Esophagus squamous epithelium (tissue), 5 donors: ENCODE results near the gene ACOT13. TPM values are rescaled to one million over a fixed set of nuclear protein-coding genes. Genes with fewer than 3 reads are reported as not detected.
A peak's percentile ranks its signal among the peaks of the same experiment; 100 is the strongest.

Experiments
- DNase-seq: peaks from one replicate; lab custom pipeline; 2025; lab: John Stamatoyannopoulos, UW
- H3K27ac ChIP-seq, 4 donors: fragments of 200-600 bp; sonication (generic); one replicate each; pipeline ENCODE4 v1.5.1; 2016 to 2019; ENCODE audit warnings: mild to moderate bottlenecking in 1 of 4
- H3K27me3 ChIP-seq, 4 donors: fragments of 200-600 bp; sonication (generic); 1 replicate in 3 of 4; 2 replicates in 1 of 4; pipeline versions ENCODE4 v1.5.1 to v1.6.0; 2017 to 2021; ENCODE audit warnings: antibody characterized with exemption in 1 of 4
- H3K36me3 ChIP-seq, 3 donors: fragments of 200-600 bp; sonication (generic); one replicate each; pipeline ENCODE4 v1.5.1; 2016 to 2019
- H3K4me1 ChIP-seq, 3 donors: fragments of 200-600 bp; sonication (generic); one replicate each; pipeline ENCODE4 v1.5.1; 2017 to 2019
- H3K4me3 ChIP-seq, 4 donors: fragments of 200-600 bp; sonication (generic); 1 replicate in 3 of 4; 2 replicates in 1 of 4; pipeline ENCODE4 v1.5.1; 2016 to 2019; ENCODE audit warnings: mild to moderate bottlenecking in 2 of 4, moderate library complexity in 1 of 4
- H3K9me3 ChIP-seq, 3 donors: fragments of 200-600 bp; sonication (generic); one replicate each; pipeline ENCODE4 v1.5.1; 2016 to 2019
- POLR2A ChIP-seq, 4 donors: fragments of 450-650 bp; IDR thresholded peaks; one replicate each; pipeline ENCODE4 v1.6.1; 2017; ENCODE audit warnings: antibody characterized with exemption in 4 of 4, mild to moderate bottlenecking in 4 of 4, moderate library complexity in 3 of 4
- WGBS, 2 donors: methylation state at CpG; one replicate each; pipeline ENCODE4 v1.1.5; 2018; 5-methylcytosine and 5-hydroxymethylcytosine counted together
- intact Hi-C: fragments of 100-400 bp; cut with DNase I; formaldehyde crosslinking; loops from one replicate; pipeline ENCODE4 v1.15.0; 2022
- total RNA-seq, 4 donors: library from RNA; depleted of rRNA; stranded (reverse); fragments of >200 nt; gene quantifications; one replicate each; pipeline ENCODE4 v1.1.0, GENCODE V29; 2016
- TF ChIP-seq, protein P1 (sequence below), 6 experiments: fragments of 450-650 bp in 4 of 6; fragments of 200-600 bp in 2 of 6; sonication (generic) in 2 of 6; IDR thresholded peaks; one replicate each; pipeline ENCODE4 v1.5.1; 2016 to 2019; ENCODE audit warnings: antibody characterized with exemption in 6 of 6, mild to moderate bottlenecking in 4 of 6, moderate library complexity in 4 of 6
- donor health status: DM: yes; HTN: yes; CAD: no.

Gene ACOT13
- 1 to 10 TPM; 2.5 to 6.1 (median 3.6) TPM for total RNA-seq

DNA sequence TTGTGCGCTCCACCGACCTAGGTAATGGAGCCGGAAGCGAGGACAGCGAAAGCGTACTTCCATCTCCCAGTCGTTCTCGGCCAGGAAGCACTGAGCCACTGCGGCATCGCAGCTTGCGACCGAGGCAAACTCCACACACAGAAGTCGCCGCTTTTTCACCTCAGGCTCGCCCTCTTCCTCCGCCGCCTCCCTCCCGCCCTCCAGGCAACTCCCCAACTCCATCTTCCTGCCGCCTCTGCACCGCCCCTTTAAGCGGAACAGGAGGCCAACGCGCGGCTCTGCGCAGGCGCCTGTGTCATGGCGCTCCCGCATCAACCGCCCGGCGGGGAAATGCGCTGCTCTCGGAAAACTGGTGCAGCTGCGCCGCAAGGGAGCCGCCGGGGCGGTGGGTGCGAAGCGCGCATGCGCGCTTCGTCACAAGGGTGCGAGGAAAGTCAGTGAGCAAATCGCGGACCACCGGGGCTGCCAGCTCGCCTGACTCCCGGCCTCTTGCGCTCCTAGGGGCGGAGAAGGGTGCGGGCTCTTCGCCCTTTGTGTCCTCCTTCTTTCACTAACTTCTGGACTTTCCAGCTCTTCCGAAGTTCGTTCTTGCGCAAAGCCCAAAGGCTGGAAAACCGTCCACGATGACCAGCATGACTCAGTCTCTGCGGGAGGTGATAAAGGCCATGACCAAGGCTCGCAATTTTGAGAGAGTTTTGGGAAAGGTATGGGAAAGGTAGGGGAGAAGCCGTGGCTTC lies at the start of gene ACOT13, which contains the start of gene TDP2:
Gene ACOT13 (plus strand): TSS at position 437 of the 737 bp plus-strand sequence. CDS start 187 bp downstream, at position 624.
Gene TDP2 (minus strand): TSS at position 259 of the 737 bp plus-strand sequence. CDS start 37 bp downstream, at position 222.
- intact Hi-C loops, result no loop called here
- H3K4me1 ChIP-seq, result peaks cover 4 to 44% (median 19%) of the 10 kb centered on the region in 3 donors

DNA sequence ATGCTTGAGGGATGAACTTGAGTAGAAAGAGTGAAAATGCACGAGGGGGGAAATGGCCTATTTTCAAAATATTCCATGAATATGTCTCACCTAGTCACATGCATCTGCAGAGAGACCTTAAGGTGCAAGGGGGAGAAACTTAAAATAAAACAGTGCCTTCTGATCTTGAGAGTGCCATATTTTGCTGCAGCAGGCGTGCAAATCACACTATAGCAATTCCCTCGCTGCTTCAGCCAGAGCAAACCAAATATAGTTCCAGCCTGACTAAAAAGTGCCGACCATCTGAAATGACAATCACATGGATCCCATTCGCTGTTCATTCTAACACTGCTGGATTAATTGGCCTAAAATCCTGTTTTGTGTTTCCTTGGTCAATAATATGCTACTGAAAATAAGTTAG lies 47.2 kb upstream of the ACOT13 start:
- no peak for DNase-seq
- H3K27ac ChIP-seq, result no peak overlapping the region
- no peaks in the 10 kb centered on the region for H3K27me3 ChIP-seq
- intact Hi-C loops, result no loop called here
- no peaks in the 10 kb centered on the region for H3K36me3 ChIP-seq
- no peaks in the 10 kb centered on the region for H3K9me3 ChIP-seq
- H3K4me1 ChIP-seq, result no peaks in the 10 kb centered on the region
- H3K4me3 ChIP-seq, result no peak overlapping the region
- 87 to 94% methylated on average over 5 of the region's 5 CpGs for WGBS, 2 donors
- no peak for TF ChIP-seq POLR2A (IDR thresholded peaks at IDR 0.05)
- TF ChIP-seq, protein P1, sequence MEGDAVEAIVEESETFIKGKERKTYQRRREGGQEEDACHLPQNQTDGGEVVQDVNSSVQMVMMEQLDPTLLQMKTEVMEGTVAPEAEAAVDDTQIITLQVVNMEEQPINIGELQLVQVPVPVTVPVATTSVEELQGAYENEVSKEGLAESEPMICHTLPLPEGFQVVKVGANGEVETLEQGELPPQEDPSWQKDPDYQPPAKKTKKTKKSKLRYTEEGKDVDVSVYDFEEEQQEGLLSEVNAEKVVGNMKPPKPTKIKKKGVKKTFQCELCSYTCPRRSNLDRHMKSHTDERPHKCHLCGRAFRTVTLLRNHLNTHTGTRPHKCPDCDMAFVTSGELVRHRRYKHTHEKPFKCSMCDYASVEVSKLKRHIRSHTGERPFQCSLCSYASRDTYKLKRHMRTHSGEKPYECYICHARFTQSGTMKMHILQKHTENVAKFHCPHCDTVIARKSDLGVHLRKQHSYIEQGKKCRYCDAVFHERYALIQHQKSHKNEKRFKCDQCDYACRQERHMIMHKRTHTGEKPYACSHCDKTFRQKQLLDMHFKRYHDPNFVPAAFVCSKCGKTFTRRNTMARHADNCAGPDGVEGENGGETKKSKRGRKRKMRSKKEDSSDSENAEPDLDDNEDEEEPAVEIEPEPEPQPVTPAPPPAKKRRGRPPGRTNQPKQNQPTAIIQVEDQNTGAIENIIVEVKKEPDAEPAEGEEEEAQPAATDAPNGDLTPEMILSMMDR (IDR thresholded peaks at IDR 0.05), result no peak

More for the DNA sequence above, at the start of gene ACOT13, which contains the start of gene TDP2:
- H3K9me3 ChIP-seq, result no peaks in the 10 kb centered on the region
- H3K27ac ChIP-seq, result peak within 1 kb of the TSS; percentile 87 to 94 (median 91)
- TF ChIP-seq, protein P1 (IDR thresholded peaks at IDR 0.05), result peak; percentile 31 to 64 (median 50)
- peak in 3 of 4 donors; percentile 78 to 90 (median 84) for TF ChIP-seq POLR2A (IDR thresholded peaks at IDR 0.05)
- peak; percentile 63 for DNase-seq
- H3K27me3 ChIP-seq, result no peaks in the 10 kb centered on the region
- peak within 1 kb of the TSS; percentile 69 to 82 (median 74) for H3K4me3 ChIP-seq
- WGBS, 2 donors, result 1% methylated on average over 15 to 26 of the region's 62 CpGs
- peaks cover 0 to 31% (median 0%) of the 10 kb centered on the region in 3 donors for H3K36me3 ChIP-seq

DNA sequence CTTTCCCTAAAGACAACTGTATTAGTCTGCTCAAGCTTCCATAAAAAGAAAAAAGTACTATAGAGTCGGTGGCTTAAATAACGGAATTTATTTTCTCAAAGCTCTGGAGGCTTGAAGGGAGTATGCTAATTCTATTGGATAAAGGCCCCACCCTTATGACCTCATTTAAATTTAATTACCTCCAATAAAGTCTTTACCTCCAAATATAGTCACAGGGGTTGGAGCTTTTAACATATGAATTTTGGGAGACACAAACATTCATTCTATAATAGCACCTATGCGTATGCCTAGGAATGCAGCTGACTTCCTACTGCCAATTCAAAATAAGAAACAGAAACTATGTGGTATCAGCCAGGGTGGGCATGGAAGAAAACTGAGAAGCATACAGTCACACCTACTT lies 46.2 kb upstream of the ACOT13 start:
- Histone ChIP-seq H3K27me3 (no peaks in the 10 kb centered on the region), H3K4me1 (no peaks in the 10 kb centered on the region), H3K4me3 (no peak overlapping the region), H3K36me3 (no peaks in the 10 kb centered on the region), H3K27ac (no peak overlapping the region), H3K9me3 (no peaks in the 10 kb centered on the region)
- intact Hi-C loops, result no loop called here
- 91 to 93% methylated on average over 3 of the region's 3 CpGs for WGBS, 2 donors
- no peak for DNase-seq
- TF ChIP-seq POLR2A (IDR thresholded peaks at IDR 0.05), result no peak

DNA sequence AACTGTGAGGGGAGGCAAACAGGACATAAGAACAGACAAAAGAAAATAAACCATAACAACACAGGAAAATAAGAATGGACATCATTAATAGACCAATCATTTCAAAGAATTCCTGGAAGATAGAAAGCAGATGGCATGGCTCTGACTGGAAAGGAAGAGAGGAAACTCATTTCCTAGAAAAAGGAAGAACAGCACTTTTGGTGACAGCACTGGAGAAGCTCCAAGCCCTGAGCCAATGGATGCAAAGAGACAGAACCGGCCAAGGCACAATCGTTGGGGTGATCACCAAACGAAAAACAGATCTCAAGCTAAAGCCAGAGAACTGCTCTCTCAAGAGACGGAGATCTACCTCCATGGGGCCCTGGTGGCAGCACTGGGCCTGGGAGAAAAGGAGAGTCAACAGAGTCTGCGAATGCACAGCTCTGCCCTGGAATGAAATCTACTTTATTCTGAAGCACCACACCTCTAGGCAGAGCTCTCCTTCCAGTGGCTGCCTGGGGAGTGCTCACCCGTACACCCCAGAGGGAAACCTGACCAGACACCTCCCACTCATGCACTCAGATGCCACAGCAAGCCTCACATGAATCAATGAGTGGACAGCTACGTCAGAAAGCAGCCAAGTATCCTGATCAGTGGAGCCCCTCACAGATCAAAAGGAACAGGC lies 45.1 kb upstream of the ACOT13 start:
- Histone ChIP-seq H3K4me1 (no peaks in the 10 kb centered on the region), H3K4me3 (no peak overlapping the region), H3K36me3 (no peaks in the 10 kb centered on the region), H3K27me3 (no peaks in the 10 kb centered on the region), H3K9me3 (no peaks in the 10 kb centered on the region), H3K27ac (no peak overlapping the region)
- no peak for TF ChIP-seq POLR2A (IDR thresholded peaks at IDR 0.05)
- TF ChIP-seq, protein P1 (IDR thresholded peaks at IDR 0.05), result no peak
- 63 to 68% methylated on average over 6 to 7 of the region's 7 CpGs for WGBS, 2 donors
- intact Hi-C loops, result no loop called here
- no peak for DNase-seq

DNA sequence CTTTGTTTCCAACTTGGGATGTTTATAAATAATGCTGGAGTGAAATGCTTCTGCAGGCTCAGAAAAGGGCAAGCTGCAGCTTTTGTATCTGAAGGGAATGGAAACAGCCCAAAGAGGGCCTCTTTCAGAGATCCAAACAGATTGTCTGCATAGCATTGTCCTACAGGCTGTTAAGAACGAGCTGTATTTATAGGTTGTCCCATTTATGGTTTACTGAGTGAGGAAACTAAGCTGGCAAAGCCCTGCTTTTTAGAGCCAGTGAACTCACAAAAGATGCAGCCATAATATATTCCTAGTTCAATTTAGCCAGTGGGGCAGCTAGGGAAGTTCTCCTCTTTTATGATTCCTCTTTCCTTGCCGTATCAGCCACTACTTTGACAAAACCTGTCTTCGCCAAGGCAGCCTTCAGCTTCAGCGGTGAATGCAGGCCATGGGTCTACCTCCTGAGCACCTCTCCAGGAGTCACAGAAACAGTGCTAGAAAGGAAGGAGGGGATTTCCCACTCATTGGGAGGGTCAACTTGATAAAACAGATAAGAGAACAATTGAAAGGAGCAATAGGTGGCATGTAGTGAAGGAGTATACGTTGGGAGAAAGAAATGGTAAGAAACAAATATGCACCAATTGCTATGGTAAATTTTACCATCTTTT lies 35.9 kb upstream of the ACOT13 start:
- DNase-seq, result no peak
- no peaks in the 10 kb centered on the region for H3K4me1 ChIP-seq
- H3K27me3 ChIP-seq, result peaks cover 0 to 16% (median 0%) of the 10 kb centered on the region in 4 donors
- intact Hi-C loops, result no loop called here
- H3K36me3 ChIP-seq, result no peaks in the 10 kb centered on the region
- WGBS, 2 donors, result 75 to 79% methylated on average over 5 of the region's 5 CpGs
- no peak overlapping the region for H3K27ac ChIP-seq
- H3K9me3 ChIP-seq, result no peaks in the 10 kb centered on the region
- no peak overlapping the region for H3K4me3 ChIP-seq
- TF ChIP-seq, protein P1 (IDR thresholded peaks at IDR 0.05), result no peak
- TF ChIP-seq POLR2A (IDR thresholded peaks at IDR 0.05), result no peak
